Smooth muscle cell (in vitro differentiated cells): ENCODE measurements around the gene DYNC2H1. TPM values are rescaled to one million over a fixed set of nuclear protein-coding genes. Genes with fewer than 3 reads are reported as not detected.

ENCODE experiments used
- DNase-seq: peaks from one replicate; lab custom pipeline; 2025; ENCODE audit not compliant: unreplicated experiment; lab: John Stamatoyannopoulos, UW
- H2AFZ ChIP-seq: fragments of 200-600 bp; sonication (generic); 2 replicates; pipeline ENCODE4 v1.6.0; 2016; ENCODE audit warnings: antibody characterized with exemption, low read depth, mild to moderate bottlenecking
- H3F3A ChIP-seq: fragments of 200-600 bp; sonication (generic); 2 replicates; pipeline ENCODE4 v1.6.0; 2017; ENCODE audit warnings: antibody characterized with exemption, low read depth
- H3K27ac ChIP-seq: fragments of 200-600 bp; sonication (generic); 2 replicates; pipeline ENCODE4 v1.5.1; 2016; ENCODE audit warnings: low read depth, mild to moderate bottlenecking
- H3K27me3 ChIP-seq: fragments of 200-600 bp; sonication (generic); 2 replicates; pipeline ENCODE4 v1.6.1; 2016; ENCODE audit warnings: low read depth, mild to moderate bottlenecking
- H3K36me3 ChIP-seq: fragments of 200-600 bp; sonication (generic); 2 replicates; pipeline ENCODE4 v1.5.1; 2016; ENCODE audit warnings: low read depth
- H3K4me1 ChIP-seq: fragments of 200-600 bp; sonication (generic); 2 replicates; pipeline ENCODE4 v1.5.1; 2016; ENCODE audit warnings: low read depth
- H3K4me2 ChIP-seq: fragments of 200-600 bp; sonication (generic); 2 replicates; pipeline ENCODE4 v1.6.0; 2016; ENCODE audit warnings: mild to moderate bottlenecking
- H3K4me3 ChIP-seq: fragments of 200-600 bp; sonication (generic); 2 replicates; pipeline ENCODE4 v1.5.1; 2016; ENCODE audit warnings: mild to moderate bottlenecking
- H3K79me2 ChIP-seq: fragments of 200-600 bp; sonication (generic); 2 replicates; pipeline ENCODE4 v1.6.0; 2016; ENCODE audit warnings: low read depth, mild to moderate bottlenecking
- H3K9ac ChIP-seq: fragments of 200-600 bp; sonication (generic); 2 replicates; pipeline ENCODE4 v1.6.0; 2016; ENCODE audit warnings: low read depth
- H3K9me3 ChIP-seq: fragments of 200-600 bp; sonication (generic); replicated peaks from 2 replicates; pipeline ENCODE4 v1.5.1; 2016; ENCODE audit warnings: low read depth
- H4K20me1 ChIP-seq: fragments of 200-600 bp; sonication (generic); 2 replicates; pipeline ENCODE4 v1.6.0; 2016; ENCODE audit warnings: low read depth
- WGBS: methylation state at CpG from one replicate; pipeline ENCODE4 v1.1.7; 2016; ENCODE audit warnings: low lambda C conversion rate; 5-methylcytosine and 5-hydroxymethylcytosine counted together
- polyA plus RNA-seq: library from polyadenylated mRNA; unstranded; fragments of >200 nt; fragmentation: Nextera tagmentation; extraction: Ambion mirVana; gene quantifications from 2 replicates; pipeline ENCODE4 v1.2.1, GENCODE V29; 2016
- total RNA-seq: library from RNA; depleted of rRNA; stranded (reverse); fragments of >200 nt; gene quantifications from 2 replicates; pipeline ENCODE4 v1.2.3, GENCODE V29; 2014
- TF ChIP-seq, protein P1 (sequence below): fragments of 200-600 bp; sonication (generic); IDR thresholded peaks from 2 replicates; pipeline ENCODE4 v1.5.1; 2017; ENCODE audit warnings: borderline replicate concordance, mild to moderate bottlenecking, antibody characterized with exemption; ENCODE audit not compliant: insufficient read depth, poor library complexity, severe bottlenecking

The DYNC2H1 gene
- total and polyA plus RNA-seq, 2 experiments from 2014 or later = 2.3 to 10.8 TPM

GRCh38 chr11:103109818-103110388 lies 677 bp downstream of the DYNC2H1 start:
- Histone ChIP-seq H3K27ac (peak overlapping the region; percentile 84), H3K9me3 (no peaks in the 10 kb centered on the region), H3K9ac (peak overlapping the region; percentile 75), H4K20me1 (no peaks in the 10 kb centered on the region), H2AFZ (peak overlapping the region; percentile 99), H3F3A (no peaks in the 10 kb centered on the region), H3K36me3 (no peaks in the 10 kb centered on the region), H3K4me1 (peaks cover 8% of the 10 kb centered on the region), H3K4me2 (peak overlapping the region; percentile 88), H3K27me3 (no peaks in the 10 kb centered on the region), H3K4me3 (peak overlapping the region; percentile 85), H3K79me2 (no peaks in the 10 kb centered on the region)
- no peak for DNase-seq
- WGBS = 19% methylated on average over 26 of the region's 26 CpGs
- TF ChIP-seq, protein P1, sequence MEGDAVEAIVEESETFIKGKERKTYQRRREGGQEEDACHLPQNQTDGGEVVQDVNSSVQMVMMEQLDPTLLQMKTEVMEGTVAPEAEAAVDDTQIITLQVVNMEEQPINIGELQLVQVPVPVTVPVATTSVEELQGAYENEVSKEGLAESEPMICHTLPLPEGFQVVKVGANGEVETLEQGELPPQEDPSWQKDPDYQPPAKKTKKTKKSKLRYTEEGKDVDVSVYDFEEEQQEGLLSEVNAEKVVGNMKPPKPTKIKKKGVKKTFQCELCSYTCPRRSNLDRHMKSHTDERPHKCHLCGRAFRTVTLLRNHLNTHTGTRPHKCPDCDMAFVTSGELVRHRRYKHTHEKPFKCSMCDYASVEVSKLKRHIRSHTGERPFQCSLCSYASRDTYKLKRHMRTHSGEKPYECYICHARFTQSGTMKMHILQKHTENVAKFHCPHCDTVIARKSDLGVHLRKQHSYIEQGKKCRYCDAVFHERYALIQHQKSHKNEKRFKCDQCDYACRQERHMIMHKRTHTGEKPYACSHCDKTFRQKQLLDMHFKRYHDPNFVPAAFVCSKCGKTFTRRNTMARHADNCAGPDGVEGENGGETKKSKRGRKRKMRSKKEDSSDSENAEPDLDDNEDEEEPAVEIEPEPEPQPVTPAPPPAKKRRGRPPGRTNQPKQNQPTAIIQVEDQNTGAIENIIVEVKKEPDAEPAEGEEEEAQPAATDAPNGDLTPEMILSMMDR = no peak

DNA sequence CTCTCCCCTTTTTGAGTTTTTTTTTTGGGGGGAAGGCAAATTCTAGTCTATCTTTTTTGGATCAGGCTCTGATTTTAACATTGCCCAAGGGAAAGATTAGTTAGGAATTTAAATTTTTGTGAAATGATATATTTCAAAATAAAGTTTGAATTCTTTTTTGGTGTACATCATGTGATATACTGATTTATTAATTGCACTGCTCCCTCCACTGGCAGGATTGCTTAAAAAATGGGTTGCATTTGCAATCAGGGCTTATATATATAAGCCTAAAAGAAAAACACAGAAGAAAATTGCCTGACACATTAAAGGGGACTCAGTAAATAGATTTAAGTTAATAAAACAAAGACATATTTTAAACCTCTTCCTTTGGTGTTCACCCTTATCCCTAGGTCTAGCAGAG lies 1.2 kb downstream of the DYNC2H1 start:
- Histone ChIP-seq H3K4me2 (peak overlapping the region; percentile 88), H3K9me3 (no peaks in the 10 kb centered on the region), H4K20me1 (no peaks in the 10 kb centered on the region), H3F3A (no peaks in the 10 kb centered on the region), H3K4me1 (peaks cover 8% of the 10 kb centered on the region), H2AFZ (peak overlapping the region; percentile 99), H3K27ac (no peak overlapping the region), H3K4me3 (peak overlapping the region; percentile 85), H3K9ac (peak overlapping the region; percentile 75), H3K36me3 (no peaks in the 10 kb centered on the region), H3K27me3 (no peaks in the 10 kb centered on the region), H3K79me2 (no peaks in the 10 kb centered on the region)
- DNase-seq = no peak
- TF ChIP-seq, protein P1 = peak; percentile 50

DNA sequence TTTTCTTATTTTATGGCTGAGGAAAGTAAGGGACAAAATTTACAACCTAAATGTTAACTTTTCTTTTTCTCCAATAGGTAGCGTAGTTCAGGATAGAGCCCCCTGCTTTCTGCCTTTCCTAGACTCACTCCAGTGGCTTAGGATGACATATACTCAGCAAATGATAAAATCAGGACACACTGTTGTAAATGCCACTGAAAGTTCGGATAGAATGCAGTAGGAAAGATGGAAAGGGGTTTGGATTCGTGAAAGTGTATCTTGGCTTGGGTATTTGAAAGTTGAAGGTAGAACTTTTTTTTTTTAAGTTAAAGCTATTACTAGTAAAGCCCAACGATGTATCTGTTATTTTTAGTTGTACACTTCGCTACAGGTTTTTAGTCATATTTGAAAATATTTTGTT lies 2.2 kb downstream of the DYNC2H1 start:
- Histone ChIP-seq H3K79me2 (no peaks in the 10 kb centered on the region), H3K4me1 (peaks cover 8% of the 10 kb centered on the region), H3K36me3 (no peaks in the 10 kb centered on the region), H3F3A (no peaks in the 10 kb centered on the region), H3K27ac (no peak overlapping the region), H2AFZ (no peak overlapping the region), H3K4me3 (no peak overlapping the region), H3K27me3 (no peaks in the 10 kb centered on the region), H4K20me1 (no peaks in the 10 kb centered on the region), H3K4me2 (no peak overlapping the region), H3K9me3 (no peaks in the 10 kb centered on the region), H3K9ac (no peak overlapping the region)
- DNase-seq = no peak
- TF ChIP-seq, protein P1 = no peak
- 81% methylated on average over 5 of the region's 5 CpGs for WGBS

- DNase-seq = no peak
- Histone ChIP-seq H4K20me1 (no peaks in the 10 kb centered on the region), H2AFZ (peak overlapping the region; percentile 3), H3K4me2 (no peak overlapping the region), H3K9ac (no peak overlapping the region), H3F3A (no peaks in the 10 kb centered on the region), H3K4me3 (no peak overlapping the region), H3K9me3 (no peaks in the 10 kb centered on the region), H3K4me1 (peaks cover 8% of the 10 kb centered on the region), H3K79me2 (no peaks in the 10 kb centered on the region), H3K27me3 (no peaks in the 10 kb centered on the region), H3K27ac (no peak overlapping the region), H3K36me3 (no peaks in the 10 kb centered on the region)
- 67% methylated on average over 1 of the region's 1 CpG for WGBS
- TF ChIP-seq, protein P1 = no peak
Observed at GRCh38 chr11:103112364-103112763, 3.1 kb downstream of the DYNC2H1 start.
